Trophoblast cell (in vitro differentiated cells and primary cell): Measurements from ENCODE around the gene LRMDA.
A peak's percentile ranks its signal among the peaks of the same experiment; 100 is the strongest.

ENCODE experiments used
- DNase-seq, 2 donors: peaks; one replicate each; pipeline ENCODE4 v3.0.0-alpha.2; 2016
- H2AFZ ChIP-seq: 2 replicates; pipeline ENCODE4 v1.6.1; 2013; ENCODE audit warnings: low read length, moderate library complexity, mild to moderate bottlenecking; ENCODE audit not compliant: insufficient read depth, poor library complexity
- H2AK5ac ChIP-seq: 2 replicates; pipeline ENCODE4 v1.6.1; 2013; ENCODE audit warnings: mild to moderate bottlenecking, low read length
- H2BK120ac ChIP-seq: 2 replicates; pipeline ENCODE4 v1.6.1; 2013; ENCODE audit warnings: low read length, mild to moderate bottlenecking, moderate library complexity; ENCODE audit not compliant: insufficient read depth, poor library complexity
- H2BK12ac ChIP-seq: 2 replicates; pipeline ENCODE4 v1.6.1; 2013; ENCODE audit warnings: mild to moderate bottlenecking, low read length, moderate library complexity
- H2BK5ac ChIP-seq: 2 replicates; pipeline ENCODE4 v1.6.1; 2013; ENCODE audit warnings: low read length, low read depth, moderate library complexity, mild to moderate bottlenecking; ENCODE audit not compliant: poor library complexity
- H3K14ac ChIP-seq: 2 replicates; pipeline ENCODE4 v1.6.1; 2013; ENCODE audit warnings: mild to moderate bottlenecking, low read length
- H3K18ac ChIP-seq: 2 replicates; pipeline ENCODE4 v1.6.1; 2013; ENCODE audit warnings: mild to moderate bottlenecking, low read length
- H3K23ac ChIP-seq: 2 replicates; pipeline ENCODE4 v1.6.1; 2013; ENCODE audit warnings: low read length
- H3K27ac ChIP-seq: 2 replicates; pipeline ENCODE4 v1.5.1; 2013; ENCODE audit warnings: low read depth, mild to moderate bottlenecking, inconsistent platforms, low read length, moderate library complexity
- H3K27me3 ChIP-seq: 2 replicates; pipeline ENCODE4 v1.6.1; 2013; ENCODE audit warnings: inconsistent platforms, mild to moderate bottlenecking, low read length, moderate library complexity; ENCODE audit not compliant: insufficient read depth
- H3K36me3 ChIP-seq, 2 experiments: 1 replicate in 1 of 2; 2 replicates in 1 of 2; pipeline ENCODE4 v1.6.1; 2013; ENCODE audit warnings: low read length in 2 of 2, mild to moderate bottlenecking in 2 of 2, moderate library complexity in 1 of 2; ENCODE audit not compliant: insufficient read depth in 2 of 2, control insufficient read depth in 1 of 2
- H3K4ac ChIP-seq: 2 replicates; pipeline ENCODE4 v1.6.1; 2013; ENCODE audit warnings: low read depth, mild to moderate bottlenecking, low read length, moderate library complexity
- H3K4me1 ChIP-seq, 2 experiments: 1 replicate in 1 of 2; 2 replicates in 1 of 2; pipeline ENCODE4 v1.6.1; 2013; ENCODE audit warnings: low read length in 2 of 2, mild to moderate bottlenecking in 2 of 2, moderate library complexity in 1 of 2; ENCODE audit not compliant: insufficient read depth in 2 of 2, control insufficient read depth in 1 of 2
- H3K4me2 ChIP-seq: 2 replicates; pipeline ENCODE4 v1.6.1; 2013; ENCODE audit warnings: inconsistent platforms, mild to moderate bottlenecking, low read length, moderate library complexity
- H3K4me3 ChIP-seq: 2 replicates; pipeline ENCODE4 v1.5.1; 2013; ENCODE audit warnings: mild to moderate bottlenecking, low read depth, low read length, inconsistent platforms
- H3K79me1 ChIP-seq: one replicate; pipeline ENCODE4 v1.6.1; 2013; ENCODE audit warnings: low read length
- H3K79me2 ChIP-seq: 2 replicates; pipeline ENCODE4 v1.6.1; 2013; ENCODE audit warnings: low read length, mild to moderate bottlenecking; ENCODE audit not compliant: control insufficient read depth, insufficient read depth, poor library complexity
- H3K9ac ChIP-seq: 2 replicates; pipeline ENCODE4 v1.6.1; 2013; ENCODE audit warnings: mild to moderate bottlenecking, low read length
- H3K9me3 ChIP-seq: 2 replicates; pipeline ENCODE4 v1.6.1; 2013; ENCODE audit warnings: low read depth, mild to moderate bottlenecking, control low read depth, inconsistent platforms, low read length; ENCODE audit not compliant: insufficient read depth
- H4K12ac ChIP-seq: 2 replicates; pipeline ENCODE4 v1.6.1; 2013; ENCODE audit warnings: low read depth, mild to moderate bottlenecking, low read length, moderate library complexity
- H4K8ac ChIP-seq: 2 replicates; pipeline ENCODE4 v1.6.1; 2013; ENCODE audit warnings: low read depth, mild to moderate bottlenecking, low read length, moderate library complexity
- H4K91ac ChIP-seq: one replicate; pipeline ENCODE4 v1.6.1; 2013; ENCODE audit warnings: low read depth, mild to moderate bottlenecking, low read length, moderate library complexity
- WGBS: extraction: QIAGEN DNeasy Blood & Tissue Kit; methylation state at CpG from one replicate; pipeline ENCODE4 v1.1.7; 2013; ENCODE audit warnings: missing lambda C conversion rate; ENCODE audit not compliant: insufficient read length, insufficient coverage; ENCODE audit errors: extremely low coverage; 5-methylcytosine and 5-hydroxymethylcytosine counted together

LRMDA gene

DNA sequence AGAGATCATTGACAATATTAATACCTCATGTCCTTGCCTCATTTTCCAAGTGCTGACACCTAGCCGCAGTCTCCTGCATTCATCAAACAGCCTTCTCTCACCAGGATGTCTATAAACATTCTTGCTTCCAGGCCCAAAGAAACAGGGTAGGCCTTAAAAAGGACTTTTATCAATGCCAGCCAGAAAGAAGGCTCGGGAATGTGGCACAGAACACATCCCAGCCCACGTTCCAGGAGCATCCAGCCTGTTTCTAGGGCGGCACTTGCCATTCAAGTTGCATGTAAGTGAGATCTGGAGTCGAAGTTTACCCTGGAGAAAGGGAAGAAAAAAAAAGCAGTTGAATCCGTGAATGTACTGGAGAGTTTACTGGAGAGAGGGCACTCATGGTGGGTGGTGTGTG is 1123.1 kb downstream of the LRMDA start:
- Histone ChIP-seq H2BK120ac (no peak overlapping the region), H4K8ac (no peak overlapping the region), H3K18ac (no peak overlapping the region), H3K36me3 (no peaks in the 10 kb centered on the region), H2BK5ac (no peak overlapping the region), H2BK12ac (no peak overlapping the region), H3K14ac (no peak overlapping the region), H3K79me2 (no peaks in the 10 kb centered on the region), H3K79me1 (no peaks in the 10 kb centered on the region), H2AK5ac (no peak overlapping the region), H3K9me3 (no peaks in the 10 kb centered on the region), H3K23ac (no peak overlapping the region), H3K4ac (no peak overlapping the region), H2AFZ (no peak overlapping the region), H3K4me2 (no peak overlapping the region), H3K27ac (no peak overlapping the region), H3K4me1 (peaks cover 3 to 7% of the 10 kb centered on the region in 2 experiments), H4K12ac (no peak overlapping the region), H3K27me3 (no peaks in the 10 kb centered on the region), H3K4me3 (no peak overlapping the region), H4K91ac (no peak overlapping the region), H3K9ac (no peak overlapping the region)
- WGBS: no CpG with 5 or more reads among the region's 6 CpGs
- DNase-seq: no peak

DNA sequence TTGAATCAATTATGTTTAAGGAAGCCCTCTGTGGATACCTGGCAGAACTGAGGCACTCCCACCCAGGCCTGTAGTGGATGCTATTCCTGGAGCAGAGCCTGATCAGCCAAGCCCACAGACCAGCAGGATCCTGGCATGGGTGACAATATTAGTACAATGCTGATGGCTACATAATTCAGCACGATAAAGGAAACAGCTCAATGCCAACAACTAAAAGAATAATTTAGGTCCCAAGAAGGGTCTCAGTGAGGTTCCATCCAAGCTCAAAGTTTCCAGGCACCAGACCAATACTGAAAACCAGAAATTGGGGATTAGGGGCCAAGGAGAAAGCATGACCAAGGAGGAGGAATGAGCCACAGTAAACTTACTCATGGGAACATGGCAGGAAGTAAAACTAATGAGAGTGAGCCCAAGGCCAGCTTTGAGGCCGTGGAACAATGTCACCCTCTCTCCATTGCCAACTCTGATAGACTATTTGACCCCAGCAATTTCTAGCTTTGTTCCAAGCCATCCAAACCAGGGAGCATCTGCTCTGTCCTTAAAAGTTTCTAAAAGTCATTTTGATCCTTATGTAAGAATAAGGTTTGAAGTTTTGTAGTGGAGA is 1123.7 kb downstream of the LRMDA start:
- Histone ChIP-seq H2BK5ac (no peak overlapping the region), H2AFZ (no peak overlapping the region), H3K9ac (no peak overlapping the region), H3K4me2 (no peak overlapping the region), H2BK12ac (no peak overlapping the region), H3K79me1 (no peaks in the 10 kb centered on the region), H3K4ac (no peak overlapping the region), H4K8ac (no peak overlapping the region), H4K12ac (no peak overlapping the region), H3K27ac (no peak overlapping the region), H3K23ac (peak overlapping the region; percentile 63), H3K18ac (no peak overlapping the region), H2AK5ac (no peak overlapping the region), H3K4me1 (peaks cover 3 to 7% of the 10 kb centered on the region in 2 experiments), H3K27me3 (no peaks in the 10 kb centered on the region), H3K9me3 (no peaks in the 10 kb centered on the region), H3K4me3 (no peak overlapping the region), H3K14ac (no peak overlapping the region), H4K91ac (no peak overlapping the region), H3K36me3 (no peaks in the 10 kb centered on the region), H2BK120ac (no peak overlapping the region), H3K79me2 (no peaks in the 10 kb centered on the region)
- no CpG with 5 or more reads among the region's 2 CpGs for WGBS
- DNase-seq: no peak

DNA sequence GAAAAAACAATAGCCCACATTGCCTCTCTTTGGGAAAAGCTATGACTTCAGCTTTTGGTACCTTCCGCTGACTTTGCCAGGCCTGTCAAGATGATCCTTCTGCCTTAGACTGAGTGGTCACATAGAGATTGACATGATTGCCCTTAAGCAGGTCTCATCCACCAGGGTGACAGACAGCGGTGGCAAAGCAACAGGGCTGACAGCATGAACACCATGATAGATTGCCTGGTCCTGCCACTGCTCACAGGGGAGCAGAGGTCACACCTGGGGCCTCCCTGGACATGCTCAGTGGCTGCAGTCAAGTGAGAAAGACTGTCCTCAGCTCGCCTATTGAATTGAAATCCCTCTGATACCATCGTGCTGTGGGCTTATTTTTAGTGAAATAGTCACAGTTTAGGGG is 1125.9 kb downstream of the LRMDA start:
- H2BK12ac ChIP-seq: no peak overlapping the region
- no peaks in the 10 kb centered on the region for H3K27me3 ChIP-seq
- no peak overlapping the region for H4K12ac ChIP-seq
- H4K91ac ChIP-seq: no peak overlapping the region
- H3K23ac ChIP-seq: no peak overlapping the region
- H2AFZ ChIP-seq: no peak overlapping the region
- H3K9me3 ChIP-seq: no peaks in the 10 kb centered on the region
- H3K14ac ChIP-seq: no peak overlapping the region
- H2BK5ac ChIP-seq: no peak overlapping the region
- H2AK5ac ChIP-seq: no peak overlapping the region
- H3K4me3 ChIP-seq: no peak overlapping the region
- no peaks in the 10 kb centered on the region for H3K79me2 ChIP-seq
- H3K18ac ChIP-seq: no peak overlapping the region
- H3K36me3 ChIP-seq: no peaks in the 10 kb centered on the region
- no peak overlapping the region for H2BK120ac ChIP-seq
- H3K27ac ChIP-seq: no peak overlapping the region
- H4K8ac ChIP-seq: no peak overlapping the region
- no peak overlapping the region for H3K4me2 ChIP-seq
- no peak overlapping the region for H3K4ac ChIP-seq
- H3K79me1 ChIP-seq: no peaks in the 10 kb centered on the region
- WGBS: no CpG with 5 or more reads among the region's 4 CpGs
- no peak for DNase-seq
- H3K9ac ChIP-seq: no peak overlapping the region
- H3K4me1 ChIP-seq: peaks cover 2 to 3% of the 10 kb centered on the region in 2 experiments

DNA sequence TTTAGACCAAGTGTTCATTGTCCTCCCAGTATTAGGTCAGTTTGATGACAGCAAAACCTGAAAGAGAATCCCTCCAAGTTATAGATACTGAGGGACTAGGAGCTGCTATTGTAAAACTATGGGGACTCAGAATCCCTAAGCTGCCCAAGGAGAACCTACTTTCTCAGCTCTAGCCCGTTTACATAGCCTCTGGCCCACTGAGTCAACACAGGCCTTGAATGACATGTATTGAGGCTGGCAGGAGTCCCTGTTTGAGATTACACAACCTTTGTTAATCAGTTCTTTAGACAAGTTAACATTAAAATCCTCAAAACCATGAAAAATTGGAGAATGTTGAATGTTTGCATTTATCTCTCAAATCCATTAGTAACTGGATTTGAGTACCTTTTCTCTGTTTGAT is 1127.2 kb downstream of the LRMDA start:
- no peak for DNase-seq
- H2AFZ ChIP-seq: no peak overlapping the region
- no peak overlapping the region for H3K9ac ChIP-seq
- H4K91ac ChIP-seq: no peak overlapping the region
- no peak overlapping the region for H3K4me2 ChIP-seq
- H4K12ac ChIP-seq: no peak overlapping the region
- no peak overlapping the region for H2BK12ac ChIP-seq
- no peak overlapping the region for H3K23ac ChIP-seq
- H4K8ac ChIP-seq: no peak overlapping the region
- no peak overlapping the region for H3K27ac ChIP-seq
- no peaks in the 10 kb centered on the region for H3K36me3 ChIP-seq
- H3K14ac ChIP-seq: no peak overlapping the region
- WGBS: no CpG with 5 or more reads among the region's 1 CpG
- no peak overlapping the region for H3K4me3 ChIP-seq
- no peak overlapping the region for H2BK120ac ChIP-seq
- H3K27me3 ChIP-seq: no peaks in the 10 kb centered on the region
- no peaks in the 10 kb centered on the region for H3K79me2 ChIP-seq
- H3K18ac ChIP-seq: no peak overlapping the region
- H3K79me1 ChIP-seq: no peaks in the 10 kb centered on the region
- H3K4ac ChIP-seq: no peak overlapping the region
- H2AK5ac ChIP-seq: no peak overlapping the region
- H2BK5ac ChIP-seq: no peak overlapping the region
- H3K4me1 ChIP-seq: peaks cover 0 to 3% of the 10 kb centered on the region in 2 experiments
- H3K9me3 ChIP-seq: no peaks in the 10 kb centered on the region
